Measurements from ENCODE around the gene HOXA3. TPM values are rescaled to one million over a fixed set of nuclear protein-coding genes. Genes with fewer than 3 reads are reported as not detected.

Gene HOXA3
- total RNA-seq, 4 donors from 2014 or later, result 6.4 to 22.6 (median 10.3) TPM

GRCh38 chr7:27137640-27138315 is 14.6 kb downstream of the HOXA3 start:
- Histone ChIP-seq H3K4me1 (peaks cover 12 to 83% (median 12%) of the 10 kb centered on the region in 3 donors), H3K27ac (peak overlapping the region; percentile 90 to 100 (median 98)), H3K9me3 (no peaks in the 10 kb centered on the region), H3K36me3 (no peaks in the 10 kb centered on the region), H3K4me3 (no peak overlapping the region), H3K27me3 (no peaks in the 10 kb centered on the region)
- WGBS, 2 donors (ENCODE audit: low coverage in 1 of 2), result 47 to 63% methylated on average over 2 of the region's 2 CpGs
- TF ChIP-seq POLR2AphosphoS5 (IDR thresholded peaks at IDR 0.05) (peak; percentile 45), EP300 (IDR thresholded peaks at IDR 0.05) (no peak)
- ATAC-seq, result no peak

- no peaks in the 10 kb centered on the region for H3K27me3 ChIP-seq
- peak; percentile 16 for ATAC-seq
Observed at GRCh38 chr7:27134392-27134791, 18.0 kb downstream of the HOXA3 start.

GRCh38 chr7:27133409-27134231 is 18.8 kb downstream of the HOXA3 start:
- Histone ChIP-seq H3K27me3 (no peaks in the 10 kb centered on the region), H3K9me3 (no peaks in the 10 kb centered on the region), H3K36me3 (no peaks in the 10 kb centered on the region), H3K4me1 (peaks cover 17 to 88% (median 19%) of the 10 kb centered on the region in 3 donors), H3K27ac (peak overlapping the region; percentile 58 to 99 (median 86)), H3K4me3 (no peak overlapping the region)
- no peak for ATAC-seq
- WGBS, 2 donors (ENCODE audit: low coverage in 1 of 2), result 46% methylated on average over 18 of the region's 18 CpGs
- TF ChIP-seq EP300 (IDR thresholded peaks at IDR 0.05) (no peak), CTCF (IDR thresholded peaks at IDR 0.05) (no peak), POLR2AphosphoS5 (IDR thresholded peaks at IDR 0.05) (no peak), POLR2A (IDR thresholded peaks at IDR 0.05) (no peak)

More at GRCh38 chr7:27134392-27134791, 18.0 kb downstream of the HOXA3 start:
- peaks cover 15 to 88% (median 16%) of the 10 kb centered on the region in 3 donors for H3K4me1 ChIP-seq
- no peaks in the 10 kb centered on the region for H3K9me3 ChIP-seq
- WGBS, 2 donors (ENCODE audit: low coverage in 1 of 2), result 0 to 7% methylated on average over 2 of the region's 2 CpGs
- H3K36me3 ChIP-seq, result no peaks in the 10 kb centered on the region
- peak overlapping the region; percentile 58 to 99 (median 86) for H3K27ac ChIP-seq
- TF ChIP-seq CTCF (IDR thresholded peaks at IDR 0.05), result no peak
- TF ChIP-seq POLR2AphosphoS5 (IDR thresholded peaks at IDR 0.05), result peak; percentile 54
- H3K4me3 ChIP-seq, result no peak overlapping the region

GRCh38 chr7:27132978-27133377 is 19.4 kb downstream of the HOXA3 start:
- H3K27me3 ChIP-seq, result no peaks in the 10 kb centered on the region
- H3K27ac ChIP-seq, result peak overlapping the region; percentile 31 to 99 (median 86)

More at GRCh38 chr7:27132978-27133377, 19.4 kb downstream of the HOXA3 start:
- 35 to 65% methylated on average over 5 to 6 of the region's 6 CpGs for WGBS, 2 donors (ENCODE audit: low coverage in 1 of 2)
- no peaks in the 10 kb centered on the region for H3K36me3 ChIP-seq
- peaks cover 19 to 88% (median 23%) of the 10 kb centered on the region in 3 donors for H3K4me1 ChIP-seq
- no peak overlapping the region for H3K4me3 ChIP-seq
- no peak for ATAC-seq
- no peak for TF ChIP-seq POLR2AphosphoS5 (IDR thresholded peaks at IDR 0.05)
- no peak for TF ChIP-seq EP300 (IDR thresholded peaks at IDR 0.05)
- no peak for TF ChIP-seq POLR2A (IDR thresholded peaks at IDR 0.05)
- no peak for TF ChIP-seq CTCF (IDR thresholded peaks at IDR 0.05)
- no peaks in the 10 kb centered on the region for H3K9me3 ChIP-seq

All from gastroesophageal sphincter (tissue), 4 donors.